GM21529 (cell line): ENCODE results near the gene IL31.
"Not testable (repeated sequence)": the region's sequence is repeated elsewhere in the genome, so short reads cannot be mapped to it uniquely, and the experiment has no call there.

ENCODE experiments used
- ATAC-seq: cut with Tn5 transposase; IDR thresholded peaks from one replicate; pipeline ENCODE4 v1.9.1; 2021; ENCODE audit not compliant: unreplicated experiment

Gene IL31

GRCh38 chr12:122174155-122174845 is at the start of gene IL31:
IL31 (minus strand) TSS chr12:122174221; CDS start chr12:122174172, 49 bp downstream.
- ATAC-seq = no peak

GRCh38 chr12:122216445-122216844 is 42.4 kb upstream of the IL31 start:
- ATAC-seq = no peak

- no peak for ATAC-seq
These were observed 41.8 kb upstream of the IL31 start for GRCh38 chr12:122215771-122216170.

- no peak for ATAC-seq
These were observed 34.2 kb upstream of the IL31 start for GRCh38 chr12:122208073-122208820.

- ATAC-seq = no peak
These were observed 33.4 kb upstream of the IL31 start for GRCh38 chr12:122207391-122207790.

- ATAC-seq = no peak
These were observed 33.0 kb upstream of the IL31 start for GRCh38 chr12:122206976-122207375.

- ATAC-seq = no peak
These were observed 32.3 kb upstream of the IL31 start for GRCh38 chr12:122206111-122206881.

GRCh38 chr12:122205053-122205925 is 31.3 kb upstream of the IL31 start:
- no peak for ATAC-seq

- no peak for ATAC-seq
These were observed 30.4 kb upstream of the IL31 start for GRCh38 chr12:122204167-122205052.

- ATAC-seq = no peak
These were observed 29.5 kb upstream of the IL31 start, which contains the start of gene B3GNT4 for GRCh38 chr12:122203301-122204166. B3GNT4 (plus strand) TSS chr12:122203709; CDS start chr12:122204619, 910 bp downstream.

GRCh38 chr12:122202811-122203210 is 28.8 kb upstream of the IL31 start:
- ATAC-seq = not testable (repeated sequence)

GRCh38 chr12:122202017-122202416 is 28.0 kb upstream of the IL31 start:
- ATAC-seq = no peak

GRCh38 chr12:122201381-122201780 is 27.4 kb upstream of the IL31 start:
- ATAC-seq = no peak

GRCh38 chr12:122200541-122201175 is 26.6 kb upstream of the IL31 start:
- no peak for ATAC-seq

- ATAC-seq = no peak
These were observed 25.7 kb upstream of the IL31 start for GRCh38 chr12:122199484-122200355.

- ATAC-seq = no peak
These were observed 23.6 kb upstream of the IL31 start for GRCh38 chr12:122197612-122197966.

GRCh38 chr12:122195405-122195804 is 21.4 kb upstream of the IL31 start:
- no peak for ATAC-seq
